NOMO-1 (cell line): Measurements from ENCODE around the gene FLAD1.

Experiments
- DNase-seq, 2 experiments: peaks; one replicate each; lab custom pipeline; 2025; ENCODE audit not compliant: unreplicated experiment in 2 of 2; lab: John Stamatoyannopoulos, UW

The FLAD1 gene

DNA sequence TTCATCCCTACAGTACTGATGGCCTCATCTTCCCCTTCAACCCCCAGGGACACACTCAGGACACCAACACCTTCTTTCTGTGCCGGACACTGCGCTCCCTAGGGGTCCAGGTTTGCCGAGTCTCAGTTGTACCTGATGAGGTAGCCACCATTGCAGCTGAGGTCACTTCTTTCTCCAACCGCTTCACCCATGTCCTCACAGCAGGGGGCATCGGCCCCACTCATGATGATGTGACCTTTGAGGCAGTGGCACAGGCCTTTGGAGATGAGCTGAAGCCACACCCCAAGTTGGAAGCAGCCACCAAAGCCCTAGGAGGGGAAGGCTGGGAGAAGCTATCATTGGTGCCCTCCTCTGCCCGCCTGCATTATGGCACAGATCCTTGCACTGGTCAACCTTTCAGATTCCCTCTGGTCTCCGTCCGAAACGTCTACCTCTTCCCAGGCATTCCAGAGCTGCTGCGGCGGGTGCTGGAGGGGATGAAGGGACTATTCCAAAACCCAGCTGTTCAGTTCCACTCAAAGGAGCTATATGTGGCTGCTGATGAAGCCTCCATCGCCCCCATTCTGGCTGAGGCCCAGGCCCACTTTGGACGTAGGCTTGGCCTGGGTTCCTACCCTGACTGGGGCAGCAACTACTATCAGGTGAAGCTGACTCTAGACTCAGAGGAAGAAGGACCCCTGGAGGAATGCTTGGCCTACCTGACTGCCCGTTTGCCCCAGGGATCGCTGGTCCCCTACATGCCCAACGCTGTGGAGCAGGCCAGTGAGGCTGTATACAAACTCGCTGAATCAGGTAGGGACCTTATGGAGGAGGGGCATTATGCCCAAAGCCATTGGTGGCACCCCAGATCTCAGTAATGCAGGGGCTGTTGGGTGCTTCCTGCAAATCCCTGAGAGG lies 5.2 kb downstream of the FLAD1 start:
- DNase-seq = no peak

DNA sequence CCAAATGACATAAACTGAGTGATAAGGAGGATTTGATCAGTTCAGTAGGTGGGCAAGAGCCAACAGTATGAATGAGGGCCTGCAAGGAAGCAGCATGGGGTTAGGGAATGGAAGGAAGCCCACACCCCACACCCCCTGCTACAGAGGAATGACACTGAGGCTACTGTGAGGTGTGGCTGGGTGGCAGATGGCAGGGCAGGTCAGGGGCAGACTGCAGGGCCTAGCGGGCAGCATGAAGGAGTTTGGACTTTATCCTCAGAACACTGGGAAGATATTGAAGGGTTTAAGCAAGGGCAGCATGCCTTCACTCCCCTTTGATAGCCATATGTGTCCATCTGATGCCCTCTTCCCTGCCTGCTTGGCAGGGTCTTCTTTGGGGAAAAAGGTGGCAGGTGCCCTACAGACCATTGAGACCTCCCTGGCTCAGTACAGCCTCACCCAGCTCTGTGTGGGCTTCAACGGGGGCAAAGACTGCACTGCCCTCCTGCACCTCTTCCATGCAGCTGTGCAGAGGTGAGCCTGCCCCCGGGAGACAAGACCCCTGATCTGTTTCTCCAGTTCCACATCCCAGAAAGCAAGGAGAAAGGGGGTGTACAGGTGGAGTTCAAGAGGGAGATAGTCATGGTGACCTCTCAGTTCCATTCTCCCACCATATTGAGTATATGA lies 6.2 kb downstream of the FLAD1 start:
- no peak for DNase-seq

GRCh38 chr1:154990276-154990675 lies 7.1 kb downstream of the FLAD1 start:
- no peak for DNase-seq

DNA sequence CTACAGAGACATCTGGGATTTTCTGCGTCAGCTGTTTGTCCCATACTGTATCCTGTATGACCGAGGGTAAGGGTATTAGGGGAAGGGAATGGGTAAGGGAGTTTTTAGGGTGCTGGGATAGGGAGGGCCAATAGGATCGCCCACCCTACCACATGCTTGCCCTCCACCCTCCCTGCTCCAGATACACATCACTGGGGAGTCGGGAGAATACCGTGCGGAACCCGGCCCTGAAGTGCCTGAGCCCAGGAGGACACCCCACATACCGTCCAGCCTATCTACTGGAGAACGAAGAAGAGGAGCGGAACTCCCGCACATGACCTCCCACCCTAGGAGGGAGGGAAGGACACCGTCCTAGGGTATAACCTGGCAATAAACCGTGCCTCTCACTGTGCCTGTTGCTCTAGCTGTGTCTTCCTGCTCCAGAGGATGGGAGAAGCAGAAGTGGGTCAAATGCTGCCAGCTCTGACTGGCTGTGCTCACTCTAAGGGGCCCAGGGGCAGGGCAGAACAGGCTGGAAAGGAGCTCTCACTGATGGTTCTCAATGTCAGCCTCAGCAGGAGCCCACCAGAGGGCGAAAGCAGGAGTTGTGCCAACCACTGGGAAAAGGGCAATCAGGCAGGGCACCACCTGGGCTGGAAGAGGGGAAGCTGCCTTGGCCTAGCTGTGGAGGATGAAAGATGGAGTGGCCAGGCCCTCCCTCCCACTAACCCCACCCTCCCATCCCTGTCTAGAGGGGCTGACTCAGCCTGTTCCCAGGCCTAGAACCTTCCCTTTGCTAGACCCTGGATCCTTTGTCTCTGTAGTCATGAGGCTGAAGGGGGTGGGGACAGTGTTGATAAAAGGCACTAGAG lies 9.8 kb downstream of the FLAD1 start:
- DNase-seq = no peak

DNA sequence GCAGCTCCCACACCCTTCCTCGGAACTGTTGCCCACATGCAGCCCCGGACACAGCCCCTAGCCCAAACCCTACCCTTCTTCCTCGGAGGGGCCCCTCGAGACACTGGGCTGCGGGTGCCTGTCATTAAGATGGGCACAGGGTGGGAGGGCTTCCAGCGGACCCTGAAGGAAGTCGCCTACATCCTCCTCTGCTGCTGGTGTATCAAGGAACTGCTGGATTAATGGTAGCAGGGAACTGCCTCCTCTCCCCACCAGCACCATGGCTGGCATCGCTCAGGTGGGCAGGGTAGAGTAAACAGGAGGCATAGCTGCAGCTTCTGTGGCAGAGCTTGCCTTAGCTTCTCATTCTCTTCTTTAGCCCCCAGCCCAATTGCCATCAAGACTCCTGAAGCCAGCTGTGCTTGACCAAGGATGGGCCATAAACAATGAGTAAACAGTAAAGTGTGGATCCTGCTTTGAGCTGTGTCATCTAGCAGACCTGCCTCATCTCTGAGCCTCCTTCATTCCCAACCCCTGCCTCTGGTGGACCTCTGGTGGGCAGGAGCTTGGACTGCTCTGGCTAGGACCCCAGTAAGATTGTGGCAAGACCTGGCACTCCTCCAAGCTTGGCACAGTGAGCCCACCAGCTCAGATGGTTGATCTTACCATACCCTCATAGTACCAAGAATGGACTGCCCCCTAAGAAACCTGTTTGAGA lies 10.6 kb downstream of the FLAD1 start, which contains the start of gene LENEP:
Gene LENEP, plus strand, starts transcription at position 15 of the 697 bp plus-strand sequence. Its CDS starts 22 bp downstream, at position 37.
- no peak for DNase-seq

DNA sequence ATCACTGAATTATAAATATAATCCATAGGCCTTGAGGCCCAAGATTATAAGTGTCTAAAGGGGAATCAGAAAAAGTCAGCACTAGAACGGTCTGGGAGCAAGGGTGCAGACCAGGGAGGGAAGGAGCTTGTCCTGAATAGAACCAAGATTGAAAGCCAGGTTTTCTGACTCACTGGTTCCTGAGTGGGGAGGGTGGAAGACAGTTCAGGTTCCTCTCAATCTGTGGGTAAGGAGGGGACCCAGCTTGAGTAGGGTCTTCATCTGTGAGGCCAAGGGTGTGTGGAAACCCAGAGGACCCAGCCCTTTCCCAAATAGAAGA lies 11.1 kb downstream of the FLAD1 start:
- DNase-seq = no peak

- no peak for DNase-seq
These were observed 11.4 kb downstream of the FLAD1 start for GRCh38 chr1:154994591-154994990.

GRCh38 chr1:154995301-154995983 lies 12.3 kb downstream of the FLAD1 start:
- peak in 1 of 2 experiments; percentile 20 for DNase-seq

DNA sequence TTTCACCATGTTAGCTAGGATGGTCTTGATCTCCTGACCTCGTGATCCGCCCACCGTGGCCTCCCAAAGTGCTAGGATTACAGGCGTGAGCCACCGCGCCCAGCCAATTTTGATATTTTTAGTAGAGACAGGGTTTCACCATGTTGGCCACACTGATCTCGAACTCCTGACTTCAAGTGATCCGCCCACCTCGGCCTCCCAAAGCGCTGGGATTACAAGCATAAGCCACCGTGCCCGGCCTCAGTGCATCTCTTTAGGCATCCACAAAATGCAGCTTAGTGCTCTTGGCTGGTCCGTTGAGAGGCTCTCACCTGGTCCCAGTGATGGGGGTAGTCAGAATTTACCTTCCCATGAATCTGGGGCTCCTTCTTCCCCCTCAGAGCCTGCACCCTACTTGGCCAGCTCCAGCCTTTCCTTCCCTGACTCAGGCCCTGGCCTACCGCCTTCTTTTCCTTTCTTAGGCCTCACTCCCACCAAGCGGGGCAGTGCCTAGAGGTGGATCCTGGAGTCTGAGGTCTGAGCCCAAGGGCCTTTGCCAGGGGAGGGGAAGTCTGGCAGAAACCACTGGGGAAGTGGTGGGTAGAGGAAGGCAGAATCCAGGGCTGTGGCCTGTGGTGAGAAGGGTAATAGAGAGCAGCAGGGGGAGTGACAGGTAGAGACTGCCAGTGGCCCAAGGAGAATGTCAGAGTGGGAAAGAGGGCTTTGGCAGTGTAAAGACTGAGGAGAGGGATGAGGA lies 14.0 kb downstream of the FLAD1 start:
- peak; percentile 37 to 41 for DNase-seq

DNA sequence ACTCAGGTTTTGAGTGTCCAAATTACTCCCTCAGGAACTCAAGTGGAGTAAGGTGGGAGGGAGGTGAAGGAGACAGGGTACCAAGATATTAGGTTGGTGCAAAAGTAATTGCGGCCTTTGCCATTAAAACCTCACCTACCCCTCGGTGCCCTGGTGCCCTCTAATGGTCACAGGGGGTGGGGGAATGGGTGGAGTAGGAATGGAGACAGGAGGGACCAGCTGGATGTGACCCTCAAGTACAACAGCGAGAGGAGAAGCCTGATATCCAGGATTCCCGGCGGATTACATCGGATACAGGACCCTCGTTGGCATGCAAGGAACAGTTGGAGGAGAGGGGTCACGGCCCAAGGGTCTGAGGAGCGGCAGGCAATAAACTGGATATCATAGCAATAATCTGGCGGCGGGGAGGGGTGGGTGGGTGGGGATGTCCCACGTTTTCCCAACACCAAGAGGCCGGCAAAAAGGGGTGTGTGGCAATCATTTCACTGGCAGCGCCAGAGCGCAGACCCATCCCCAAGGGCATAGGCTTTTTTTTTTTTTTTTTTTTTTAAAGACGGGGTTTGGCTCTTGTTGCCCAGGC lies 15.1 kb downstream of the FLAD1 start:
- no peak for DNase-seq

DNA sequence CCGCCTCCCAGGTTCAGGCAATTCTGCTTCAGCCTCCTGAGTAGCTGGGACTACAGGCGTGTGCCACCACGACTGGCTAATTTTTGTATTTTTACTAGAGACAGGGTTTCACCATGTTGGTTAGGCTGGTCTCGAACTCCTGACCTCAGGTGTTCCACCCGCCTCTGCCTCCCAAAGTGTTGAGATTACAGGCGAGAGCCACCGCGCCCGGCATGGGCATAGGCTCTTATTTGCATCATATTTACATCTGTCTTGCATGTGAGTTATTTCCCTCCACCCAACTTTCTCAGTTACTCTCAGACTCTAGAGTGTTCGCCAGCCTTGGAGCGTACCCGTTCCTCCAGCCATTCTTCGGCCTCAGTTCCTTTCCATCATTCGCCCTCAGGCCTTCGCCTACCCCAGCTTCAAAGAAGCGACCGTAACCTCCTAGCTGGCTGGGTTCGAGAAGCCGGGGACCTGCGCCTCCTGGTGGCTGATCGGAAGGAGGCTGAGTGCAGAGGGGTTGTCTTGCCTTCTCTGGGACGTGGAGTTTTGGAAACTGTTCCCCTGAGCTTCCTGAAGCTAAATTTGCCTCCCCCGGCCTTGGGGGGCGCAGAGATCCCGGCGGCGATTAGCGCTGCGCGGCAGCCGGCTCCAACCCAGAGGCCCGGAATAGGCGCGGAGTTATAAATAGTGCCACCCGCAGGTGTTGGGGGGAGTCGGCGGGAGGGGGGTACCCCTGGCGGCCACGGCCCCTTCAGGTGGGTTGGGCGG lies 15.8 kb downstream of the FLAD1 start:
- peak; percentile 50 to 60 for DNase-seq

- DNase-seq = peak in 1 of 2 experiments; percentile 26
These were observed 16.6 kb downstream of the FLAD1 start for GRCh38 chr1:154999571-155000410.

GRCh38 chr1:155000411-155000725 lies 17.2 kb downstream of the FLAD1 start:
- no peak for DNase-seq

- DNase-seq = peak; percentile 82 to 87
These were observed 17.7 kb downstream of the FLAD1 start for GRCh38 chr1:155000726-155001424.

DNA sequence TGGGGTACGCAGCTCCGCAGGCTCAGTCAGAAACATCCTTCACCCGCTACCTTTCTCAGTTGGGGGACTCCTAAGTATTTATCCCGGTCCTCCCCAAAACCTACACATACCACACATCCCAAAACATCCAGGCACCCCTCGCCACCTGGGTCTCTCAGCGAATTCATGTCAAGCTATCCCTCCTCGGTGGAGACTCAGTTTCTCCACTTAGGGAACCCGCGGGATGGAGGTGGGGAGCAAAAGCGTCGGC lies 18.2 kb downstream of the FLAD1 start:
- DNase-seq = no peak

GRCh38 chr1:155001675-155002463 lies 18.7 kb downstream of the FLAD1 start:
- peak; percentile 98 to 100 for DNase-seq
